HCT116 (cell line): Measurements from ENCODE around the gene PATL1. TPM values are rescaled to one million over a fixed set of nuclear protein-coding genes. Genes with fewer than 3 reads are reported as not detected.

Experiments used
- ATAC-seq: fragments of 200-7000 bp; cut with Tn5 transposase; 2 replicates; pipeline ENCODE4 v1.9.1; 2020; ENCODE audit warnings: mild to moderate bottlenecking, moderate library complexity
- BruUV-seq: library from RNA; stranded (reverse); fragments of 400-500 nt; replicated peaks from 2 replicates; lab custom pipeline; 2021; lab: Mats Ljungman, UMichigan
- CTCF ChIA-PET: fragments of 300-600 bp; sonication (Branson Sonifier 250); formaldehyde crosslinking; loops from one replicate; lab custom pipeline; 2021; ENCODE audit warnings: antibody characterized with exemption; lab: Charles Lee
- POLR2A ChIA-PET: fragments of 300-600, 350-600 bp; sonication (Branson Sonifier 250); formaldehyde crosslinking; loops from one replicate; lab custom pipeline; 2021; ENCODE audit warnings: antibody characterized with exemption; lab: Charles Lee
- RAD21 ChIA-PET, 2 experiments: fragments of 300-600 bp; sonication (Branson Sonifier 250); formaldehyde crosslinking; loops; one replicate each; lab custom pipeline; 2023; ENCODE audit warnings: low total read pairs in 2 of 2; ENCODE audit not compliant: uncharacterized antibody in 2 of 2, unreplicated experiment in 2 of 2, low non-redundant PET in 1 of 2; lab: Charles Lee
- DNase-seq: peaks from one replicate; pipeline ENCODE4 v3.0.0-alpha.2; 2010; ENCODE audit warnings: low read depth, low spot score
- H2AFZ ChIP-seq: fragments of 200-600 bp; shearing (Covaris generic), sonication (generic); 2 replicates; pipeline ENCODE4 v1.6.1; 2017; ENCODE audit warnings: low read depth, mixed run types, mixed read lengths, antibody characterized with exemption, low read length; ENCODE audit not compliant: poor library complexity, severe bottlenecking
- H3K27ac ChIP-seq: 2 replicates; pipeline ENCODE4 v1.5.1; 2012; ENCODE audit warnings: low read depth, low read length
- H3K27me3 ChIP-seq: fragments of 200-600 bp; sonication (generic); 2 replicates; pipeline ENCODE4 v1.6.1; 2016; ENCODE audit warnings: mixed run types, low read length, mixed read lengths; ENCODE audit not compliant: insufficient read depth
- H3K36me3 ChIP-seq, 2 experiments: fragments of 200-500 bp in 1 of 2; fragments of 200-600 bp in 1 of 2; sonication (Bioruptor generic) in 1 of 2; sonication (generic) in 1 of 2; 2 replicates each; pipeline versions ENCODE4 v1.5.1 to v1.6.1; 2014 to 2016; ENCODE audit warnings: low read length in 2 of 2, inconsistent platforms in 1 of 2, mixed read lengths in 1 of 2, mixed run types in 1 of 2; ENCODE audit not compliant: insufficient read depth in 2 of 2, control insufficient read depth in 1 of 2
- H3K4me1 ChIP-seq, 2 experiments: fragments of 200-600 bp in 1 of 2; sonication (generic) in 1 of 2; 2 replicates each; pipeline versions ENCODE4 v1.5.1 to v1.6.1; 2012 to 2017; ENCODE audit warnings: low read length in 2 of 2, inconsistent platforms in 1 of 2, mild to moderate bottlenecking in 1 of 2, mixed read lengths in 1 of 2, mixed run types in 1 of 2, moderate library complexity in 1 of 2; ENCODE audit not compliant: insufficient read depth in 2 of 2, control insufficient read depth in 1 of 2
- H3K4me2 ChIP-seq: fragments of 200-600 bp; sonication (generic); 2 replicates; pipeline ENCODE4 v1.6.1; 2017; ENCODE audit warnings: mixed run types, low read length, mixed read lengths
- H3K4me3 ChIP-seq, 2 experiments: fragments of 200-600 bp in 1 of 2; sonication (generic) in 1 of 2; replicated peaks in 1 of 2; 2 replicates each; pipeline ENCODE4 v1.5.1; 2011 to 2016; ENCODE audit warnings: low read length in 2 of 2, control low read depth in 1 of 2, low read depth in 1 of 2, mild to moderate bottlenecking in 1 of 2, mixed read lengths in 1 of 2, mixed run types in 1 of 2
- H3K79me2 ChIP-seq: fragments of 200-600 bp; sonication (generic); 2 replicates; pipeline ENCODE4 v1.6.1; 2017; ENCODE audit warnings: mild to moderate bottlenecking, mixed run types, low read length, moderate library complexity, mixed read lengths; ENCODE audit not compliant: insufficient read depth
- H3K9ac ChIP-seq: fragments of 200-600 bp; sonication (generic); 2 replicates; pipeline ENCODE4 v1.6.1; 2016; ENCODE audit warnings: low read length, mixed read lengths
- H3K9me2 ChIP-seq: fragments of 200-600 bp; sonication (generic), shearing (Covaris generic); 2 replicates; pipeline ENCODE4 v1.6.1; 2017; ENCODE audit warnings: mixed run types, mild to moderate bottlenecking, moderate library complexity; ENCODE audit not compliant: insufficient read depth
- H3K9me3 ChIP-seq, 2 experiments: fragments of 200-500 bp in 1 of 2; fragments of 200-600 bp in 1 of 2; sonication (Bioruptor generic) in 1 of 2; sonication (generic) in 1 of 2; 2 replicates each; pipeline ENCODE4 v1.6.1; 2014 to 2017; ENCODE audit warnings: low read length in 2 of 2, mixed read lengths in 2 of 2, inconsistent platforms in 1 of 2, low read depth in 1 of 2, mild to moderate bottlenecking in 1 of 2, mixed run types in 1 of 2, moderate library complexity in 1 of 2; ENCODE audit not compliant: control insufficient read depth in 1 of 2, insufficient read depth in 1 of 2
- H4K20me1 ChIP-seq: fragments of 200-600 bp; sonication (generic), shearing (Covaris generic); 2 replicates; pipeline ENCODE4 v1.6.1; 2017; ENCODE audit warnings: mixed run types, mild to moderate bottlenecking, moderate library complexity; ENCODE audit not compliant: insufficient read depth
- ATF3 ChIP-seq: IDR thresholded peaks from 2 replicates; pipeline ENCODE4 v1.6.1; 2012
- CEBPB ChIP-seq: IDR thresholded peaks from 2 replicates; pipeline ENCODE4 v1.6.1; 2012; ENCODE audit warnings: low read depth
- CTCF ChIP-seq, 3 experiments: fragments of 200-600 bp in 1 of 3; sonication (generic) in 1 of 3; IDR thresholded peaks in 2 of 3; conservative IDR thresholded peaks in 1 of 3; 2 replicates each; pipeline ENCODE4 v1.5.1; 2012 to 2017; ENCODE audit warnings: low read depth in 2 of 3, low read length in 2 of 3, antibody characterized with exemption in 1 of 3, borderline replicate concordance in 1 of 3, control low read depth in 1 of 3, mild to moderate bottlenecking in 1 of 3, mixed read lengths in 1 of 3, mixed run types in 1 of 3, moderate library complexity in 1 of 3; ENCODE audit not compliant: insufficient read depth in 1 of 3
- EZH2phosphoT487 ChIP-seq: fragments of 200-600 bp; IDR thresholded peaks from 2 replicates; pipeline ENCODE4 v1.6.1; 2018; ENCODE audit warnings: antibody characterized with exemption, borderline replicate concordance
- FOSL1 ChIP-seq: IDR thresholded peaks from 2 replicates; pipeline ENCODE4 v1.6.1; 2012; ENCODE audit warnings: low read depth
- JUND ChIP-seq: IDR thresholded peaks from 2 replicates; pipeline ENCODE4 v1.6.1; 2012
- MAX ChIP-seq: IDR thresholded peaks from 2 replicates; pipeline ENCODE4 v1.6.1; 2012
- POLR2AphosphoS5 ChIP-seq: IDR thresholded peaks from 2 replicates; pipeline ENCODE4 v1.6.1; 2011; ENCODE audit warnings: mild to moderate bottlenecking, low read depth, low read length, moderate library complexity
- RAD21 ChIP-seq: IDR thresholded peaks from 2 replicates; pipeline ENCODE4 v1.6.1; 2012; ENCODE audit warnings: low read depth, mild to moderate bottlenecking
- REST ChIP-seq: IDR thresholded peaks from 2 replicates; pipeline ENCODE4 v1.6.1; 2012; ENCODE audit warnings: low read depth
- SIN3A ChIP-seq: IDR thresholded peaks from 2 replicates; pipeline ENCODE4 v1.6.1; 2012; ENCODE audit warnings: low read depth
- SRF ChIP-seq: IDR thresholded peaks from 2 replicates; pipeline ENCODE4 v1.6.1; 2012; ENCODE audit warnings: low read depth
- TCF7L2 ChIP-seq: IDR thresholded peaks from 2 replicates; pipeline ENCODE4 v1.7.0; 2011; ENCODE audit warnings: borderline replicate concordance, inconsistent platforms; ENCODE audit not compliant: insufficient read depth, insufficient read length; ENCODE audit errors: extremely low read depth
- ZNF274 ChIP-seq: fragments of 200-500 bp; sonication (Bioruptor generic); IDR thresholded peaks from 2 replicates; pipeline ENCODE4 v1.6.1; 2014; ENCODE audit warnings: mild to moderate bottlenecking, low read depth, low read length, inconsistent platforms
- intact Hi-C: fragments of 100-400 bp; cut with micrococcal nuclease; formaldehyde crosslinking; loops from 2 replicates; pipeline ENCODE4 v1.10.0; 2022
- total RNA-seq: library from RNA; stranded (reverse); gene quantifications from one replicate; pipeline ENCODE4 v1.2.1, GENCODE V29; 2021; ENCODE audit not compliant: unreplicated experiment

The PATL1 gene
- total RNA-seq, 1 experiment from 2014 or later: 37.6 TPM

GRCh38 chr11:59671471-59671870 is 2.6 kb upstream of the PATL1 start:
- peaks cover 23% of the 10 kb centered on the region for H3K79me2 ChIP-seq
- no peaks in the 10 kb centered on the region for H3K9me3 ChIP-seq
- no peak overlapping the region for H3K9ac ChIP-seq
- TF ChIP-seq CTCF (IDR thresholded peaks at IDR 0.05 in 2 of 3, conservative IDR thresholded peaks at IDR 0.05 in 1 of 3; ENCODE audit: borderline replicate concordance in 1 of 3, insufficient read depth in 1 of 3, low read depth in 2 of 3, low read length in 2 of 3) (no peak), JUND (no peak), CEBPB (no peak), ZNF274 (no peak), EZH2phosphoT487 (no peak), POLR2AphosphoS5 (no peak), MAX (no peak), FOSL1 (no peak), TCF7L2 (no peak), SIN3A (no peak), SRF (no peak), REST (no peak), ATF3 (no peak), RAD21 (no peak)
- DNase-seq: no peak
- no peaks in the 10 kb centered on the region for H3K9me2 ChIP-seq
- no peak for ATAC-seq
- no peaks in the 10 kb centered on the region for H3K27me3 ChIP-seq
- no peak overlapping the region for H2AFZ ChIP-seq
- H3K4me1 ChIP-seq: peaks cover 13 to 23% of the 10 kb centered on the region in 2 experiments; a peak in 3 of 4 replicates
- intact Hi-C loops: no loop called here
- no peak overlapping the region for H3K27ac ChIP-seq
- POLR2A ChIA-PET: no interaction called here
- BruUV-seq: no TSS peak
- no peak overlapping the region for H3K4me2 ChIP-seq
- CTCF ChIA-PET: no interaction called here
- H3K36me3 ChIP-seq: peaks cover 3 to 4% of the 10 kb centered on the region in 2 experiments
- RAD21 ChIA-PET: no interaction called here
- peaks cover 6% of the 10 kb centered on the region; the same call in 1 of the 2 replicates for H4K20me1 ChIP-seq
- no peak overlapping the region for H3K4me3 ChIP-seq
